HG03520 (cell line): ENCODE results near the gene BLCAP.

ENCODE experiments used
- ATAC-seq: cut with Tn5 transposase; IDR thresholded peaks from one replicate; pipeline ENCODE4 v1.9.1; 2021; ENCODE audit warnings: mild to moderate bottlenecking, moderate library complexity; ENCODE audit not compliant: unreplicated experiment

BLCAP gene

GRCh38 chr20:37518059-37518458, 9.6 kb downstream of the BLCAP start:
- no peak for ATAC-seq

- ATAC-seq = no peak
Observed at GRCh38 chr20:37516811-37517750, 10.6 kb downstream of the BLCAP start.

- ATAC-seq = no peak
Observed at GRCh38 chr20:37515876-37516275, 11.8 kb downstream of the BLCAP start.

- no peak for ATAC-seq
Observed at GRCh38 chr20:37513779-37514359, 13.8 kb downstream of the BLCAP start.

GRCh38 chr20:37511610-37512275, 15.9 kb downstream of the BLCAP start:
- ATAC-seq = no peak

- no peak for ATAC-seq
Observed at GRCh38 chr20:37510226-37510625, 17.4 kb downstream of the BLCAP start.

GRCh38 chr20:37506152-37506725, 21.4 kb downstream of the BLCAP start:
- no peak for ATAC-seq

GRCh38 chr20:37505263-37506151, 22.2 kb downstream of the BLCAP start:
- ATAC-seq = no peak

- ATAC-seq = no peak
Observed at GRCh38 chr20:37504404-37505096, 23.1 kb downstream of the BLCAP start.

GRCh38 chr20:37503256-37503927, 24.3 kb downstream of the BLCAP start:
- no peak for ATAC-seq

- no peak for ATAC-seq
Observed at GRCh38 chr20:37502654-37503053, 25.0 kb downstream of the BLCAP start.

GRCh38 chr20:37501940-37502339, 25.7 kb downstream of the BLCAP start:
- no peak for ATAC-seq

- ATAC-seq = no peak
Observed at GRCh38 chr20:37500311-37500710, 27.4 kb downstream of the BLCAP start.

- ATAC-seq = no peak
Observed at GRCh38 chr20:37498066-37498665, 29.5 kb downstream of the BLCAP start.

GRCh38 chr20:37494796-37495195, 32.9 kb downstream of the BLCAP start:
- ATAC-seq = no peak

GRCh38 chr20:37494301-37494700, 33.4 kb downstream of the BLCAP start:
- no peak for ATAC-seq

GRCh38 chr20:37492945-37493344, 34.7 kb downstream of the BLCAP start:
- ATAC-seq = no peak

- ATAC-seq = no peak
Observed at GRCh38 chr20:37492096-37492625, 35.5 kb downstream of the BLCAP start.
